HCEC 1CT (cell line): ENCODE data around the gene TOX3.

ENCODE experiments used
- DNase-seq: peaks from one replicate; pipeline ENCODE4 v3.0.0-alpha.2; 2017

The TOX3 gene

GRCh38 chr16:52489894-52490293 is 57.0 kb downstream of the TOX3 start:
- no peak for DNase-seq

DNA sequence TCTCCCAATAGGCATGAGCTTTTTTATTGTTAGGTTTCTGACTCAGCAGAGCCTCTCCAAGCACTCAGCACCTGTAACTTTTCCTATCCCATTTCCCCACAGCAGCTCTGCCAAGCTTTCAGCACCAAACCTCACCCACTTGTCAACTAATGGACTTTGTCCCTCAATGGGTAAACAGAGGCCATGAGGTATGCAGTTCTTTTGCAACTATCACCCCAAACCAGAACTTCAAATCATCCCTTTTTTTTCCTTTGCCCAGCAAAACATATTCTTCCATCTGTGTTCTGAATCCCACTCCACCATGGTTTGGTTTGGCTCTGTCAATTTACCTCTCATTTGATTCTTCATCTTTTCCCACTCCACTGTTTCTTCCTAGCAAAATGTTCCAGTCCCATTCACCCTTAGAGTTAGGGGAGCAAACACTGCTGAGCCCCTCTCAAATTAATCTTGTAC is 58.1 kb downstream of the TOX3 start:
- no peak for DNase-seq

DNA sequence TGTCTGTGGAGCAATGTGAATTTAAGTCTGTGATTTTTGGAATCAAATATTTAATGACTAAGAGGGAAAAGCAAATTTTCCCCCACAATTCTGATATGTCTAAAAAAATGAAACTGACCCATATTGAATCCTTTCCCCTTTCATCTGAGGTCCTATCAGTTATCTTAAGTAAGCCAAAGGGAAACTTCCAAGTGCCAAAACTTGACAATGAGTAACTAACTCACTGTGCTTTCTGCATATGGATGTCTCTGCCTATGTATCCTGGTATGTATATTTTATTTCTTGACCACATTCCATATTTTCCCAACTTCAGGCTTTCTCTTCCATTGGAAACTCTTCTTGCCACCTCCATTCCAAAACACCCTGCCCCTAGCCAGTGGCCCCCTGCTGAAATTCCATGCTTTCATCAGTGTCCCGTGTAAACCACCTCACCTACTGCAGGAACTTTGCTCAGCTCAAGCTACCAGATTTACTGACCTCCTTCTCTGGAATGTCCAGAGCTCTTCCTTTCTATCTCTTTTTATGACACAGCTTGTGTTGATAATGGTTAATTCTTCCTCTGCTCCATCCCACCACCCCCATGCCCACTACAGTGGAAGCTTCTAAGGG is 59.0 kb downstream of the TOX3 start:
- DNase-seq: no peak

DNA sequence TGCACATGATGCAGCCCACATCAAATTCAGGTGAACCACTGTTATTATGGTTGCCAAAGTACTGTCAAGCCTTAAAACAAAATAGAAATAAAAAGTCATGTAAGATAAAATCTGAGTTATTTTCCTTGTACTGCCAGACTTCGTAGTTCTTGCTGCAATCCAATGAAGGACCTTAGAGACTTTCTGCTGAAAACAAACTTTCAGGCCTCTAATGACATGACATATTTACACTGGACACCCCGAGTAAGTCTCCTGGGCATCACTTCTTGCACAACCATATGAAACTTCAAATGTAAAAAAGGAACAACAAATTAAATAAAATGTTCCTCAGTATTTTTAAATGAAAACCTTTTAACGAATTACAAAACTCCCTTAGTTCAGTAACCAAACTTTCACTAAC is 66.7 kb downstream of the TOX3 start:
- DNase-seq: no peak

GRCh38 chr16:52476111-52476510 is 70.8 kb downstream of the TOX3 start:
- no peak for DNase-seq

- no peak for DNase-seq
These were observed 72.3 kb downstream of the TOX3 start for GRCh38 chr16:52474679-52475078.

GRCh38 chr16:52473096-52473495 is 73.8 kb downstream of the TOX3 start:
- DNase-seq: no peak

DNA sequence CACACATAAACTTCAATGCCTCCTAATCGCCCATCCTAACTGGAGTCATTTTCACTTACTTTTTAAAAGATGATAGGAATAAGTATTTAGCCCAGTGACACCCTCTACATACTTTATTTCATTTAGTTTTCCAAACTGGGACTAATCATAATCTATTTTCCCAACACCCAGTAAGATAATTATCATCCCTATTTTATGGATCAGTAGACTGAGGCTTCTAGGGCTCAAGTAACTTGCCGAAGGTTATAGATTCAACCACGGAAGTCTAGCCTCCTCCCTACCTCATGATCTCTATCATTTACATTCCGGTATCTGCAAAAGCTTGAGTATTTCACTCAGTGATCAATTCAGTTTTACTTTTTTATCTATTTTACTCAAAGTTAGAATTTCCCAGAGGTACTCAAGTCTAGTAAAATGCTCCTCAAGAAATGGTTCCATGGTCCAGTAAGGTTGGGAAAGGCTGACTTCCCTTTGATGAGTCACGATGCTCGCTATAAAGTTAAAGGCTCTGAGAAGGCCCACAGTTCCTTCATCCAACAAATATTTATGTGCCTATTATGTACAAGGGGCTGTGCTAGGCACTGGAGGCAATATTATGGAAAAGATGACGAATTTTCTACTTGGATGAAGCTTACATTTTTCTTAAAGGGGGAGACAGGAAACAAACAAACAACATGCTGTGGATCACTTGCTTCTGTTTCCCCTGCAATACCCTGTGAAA is 75.1 kb downstream of the TOX3 start:
- no peak for DNase-seq

DNA sequence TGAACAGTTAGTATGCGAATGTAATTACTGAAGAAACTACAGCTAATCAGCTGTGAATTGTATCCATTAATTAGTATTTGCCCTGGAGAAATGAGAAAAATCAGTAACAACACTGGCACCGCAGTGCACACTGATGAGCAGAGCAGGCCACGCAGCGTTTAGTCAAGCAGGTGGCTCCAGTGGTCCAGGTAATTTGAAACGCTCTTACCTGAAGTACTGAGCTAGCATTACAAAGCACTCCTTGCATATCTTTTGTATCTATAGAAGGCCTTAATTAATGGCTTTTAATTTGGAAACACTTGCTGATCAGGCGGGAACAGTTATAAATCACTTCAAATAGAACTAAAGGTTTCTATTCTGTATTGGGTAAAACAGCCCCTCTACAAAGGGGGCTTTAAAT is 76.4 kb downstream of the TOX3 start:
- no peak for DNase-seq

- no peak for DNase-seq
These were observed 77.2 kb downstream of the TOX3 start for GRCh38 chr16:52469775-52470174.

- no peak for DNase-seq
These were observed 77.9 kb downstream of the TOX3 start for GRCh38 chr16:52469091-52469490.

- DNase-seq: no peak
These were observed 79.2 kb downstream of the TOX3 start for GRCh38 chr16:52467753-52468152.

- DNase-seq: no peak
These were observed 79.9 kb downstream of the TOX3 start for GRCh38 chr16:52466994-52467393.

- DNase-seq: no peak
These were observed 81.2 kb downstream of the TOX3 start for GRCh38 chr16:52465711-52466267.

DNA sequence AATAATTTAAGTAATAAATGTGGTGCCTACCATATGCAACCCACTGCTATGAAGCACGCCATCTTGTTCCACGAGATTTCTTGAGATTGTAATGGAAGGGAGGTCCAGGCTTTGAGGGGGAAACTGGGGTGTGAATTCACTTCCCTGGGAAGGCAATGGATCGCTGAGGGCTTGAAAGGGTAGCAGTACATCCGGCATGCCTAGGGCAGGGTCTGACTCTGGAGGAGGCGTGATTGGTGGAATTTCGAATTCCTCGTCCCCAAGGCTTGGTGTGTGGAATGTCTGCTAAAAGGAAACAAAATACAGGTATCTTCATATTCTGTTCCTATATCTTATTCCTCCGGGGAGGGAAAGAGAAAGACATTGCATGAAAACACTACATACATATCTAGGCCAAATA is 83.0 kb downstream of the TOX3 start:
- no peak for DNase-seq

GRCh38 chr16:52462816-52463215 is 84.1 kb downstream of the TOX3 start:
- no peak for DNase-seq

GRCh38 chr16:52460639-52461178 is 86.2 kb downstream of the TOX3 start:
- no peak for DNase-seq

GRCh38 chr16:52456368-52456767 is 90.6 kb downstream of the TOX3 start:
- no peak for DNase-seq

- no peak for DNase-seq
These were observed 91.2 kb downstream of the TOX3 start for GRCh38 chr16:52455549-52456277.

- DNase-seq: no peak
These were observed 93.3 kb downstream of the TOX3 start for GRCh38 chr16:52453644-52454043.

DNA sequence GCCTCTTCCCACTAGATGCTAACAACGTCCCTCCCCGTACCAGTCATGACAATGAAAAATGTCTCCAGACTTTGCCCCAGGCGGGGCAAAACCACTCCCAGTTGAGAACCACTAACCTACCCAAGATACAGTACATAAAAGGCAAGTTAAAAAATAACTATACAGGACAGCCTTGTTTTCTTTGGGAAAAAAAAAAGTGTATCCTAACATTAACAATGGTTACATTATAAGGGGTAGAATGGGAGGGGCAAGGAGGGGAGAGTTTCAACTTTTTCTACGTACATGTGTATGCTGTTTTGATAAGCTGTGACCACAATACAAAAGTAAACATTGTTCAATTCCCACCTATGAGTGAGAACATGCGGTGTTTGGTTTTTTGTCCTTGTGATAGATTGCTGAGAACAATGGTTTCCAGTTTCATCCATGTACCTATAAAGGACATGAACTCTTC is 94.9 kb downstream of the TOX3 start:
- DNase-seq: no peak

DNA sequence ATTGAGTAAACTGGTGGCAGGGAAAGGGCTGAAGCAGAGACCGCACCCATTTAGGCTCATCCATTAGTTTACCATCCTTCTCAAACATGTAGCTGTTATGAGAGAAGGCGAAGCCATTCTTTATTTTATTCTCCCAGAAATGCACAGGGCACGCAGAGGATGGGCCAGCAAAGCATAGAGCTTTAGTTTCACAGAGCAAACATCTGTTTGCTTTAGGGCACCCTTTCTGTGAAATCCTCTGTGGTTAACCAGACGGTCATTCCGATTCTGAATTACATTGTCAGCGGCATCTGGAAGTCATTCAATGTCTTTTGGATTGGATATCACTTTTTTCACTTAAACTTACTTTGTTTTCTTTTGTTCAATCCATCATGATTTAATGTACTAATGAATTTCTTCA is 96.0 kb downstream of the TOX3 start:
- DNase-seq: no peak

DNA sequence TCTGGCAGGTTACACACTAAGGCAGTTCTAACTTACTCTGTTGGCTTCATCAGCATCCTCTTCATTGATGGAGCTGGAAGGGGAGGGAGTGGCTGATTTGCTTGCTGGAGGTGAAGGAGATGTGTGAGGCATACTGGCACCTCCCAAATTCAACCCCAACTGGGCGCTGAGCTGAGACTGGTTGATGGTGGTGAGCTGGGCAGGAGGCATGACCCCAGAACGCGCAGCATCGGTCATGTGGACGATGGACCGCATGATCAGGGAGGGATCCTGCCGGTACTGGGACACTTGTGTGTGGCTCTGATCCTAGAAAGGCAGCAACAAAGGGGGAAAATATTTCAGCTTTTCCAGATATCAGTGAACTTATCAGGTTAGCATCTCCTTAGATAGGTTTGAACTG is 96.7 kb downstream of the TOX3 start:
- no peak for DNase-seq

DNA sequence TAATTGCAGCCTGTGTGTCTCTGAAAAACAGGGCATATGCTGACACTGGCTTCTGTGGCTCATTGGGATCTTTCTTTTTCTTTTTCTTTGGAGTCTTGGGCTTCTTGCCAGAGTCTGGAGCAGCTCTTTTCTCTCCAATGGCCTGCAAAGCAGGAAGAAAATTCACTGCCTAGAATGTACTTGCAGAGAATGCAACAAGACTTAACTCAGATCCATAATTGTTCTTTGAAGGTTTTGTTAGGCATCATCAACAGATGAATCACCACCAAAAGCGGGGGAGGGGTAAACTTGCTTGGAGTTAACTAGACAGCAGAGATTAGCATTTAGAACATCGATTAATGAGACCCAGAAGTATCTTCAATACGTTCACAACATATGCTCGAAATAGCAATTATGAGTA is 100.9 kb downstream of the TOX3 start:
- DNase-seq: no peak
